A172 (cell line): ENCODE data around the gene WFDC6. TPM values are rescaled to one million over a fixed set of nuclear protein-coding genes. Genes with fewer than 3 reads are reported as not detected.

ENCODE experiments used
- DNase-seq: peaks from one replicate; pipeline ENCODE4 v3.0.0-alpha.2; 2015; ENCODE audit warnings: low spot score
- total RNA-seq: library from RNA; depleted of rRNA; stranded (reverse); fragments of >200 nt; shearing (Covaris generic); gene quantifications from 2 replicates; pipeline ENCODE4 v1.2.3, GENCODE V29; 2014

WFDC6 gene
- total RNA-seq, 1 experiment from 2014 or later, result not detected

DNA sequence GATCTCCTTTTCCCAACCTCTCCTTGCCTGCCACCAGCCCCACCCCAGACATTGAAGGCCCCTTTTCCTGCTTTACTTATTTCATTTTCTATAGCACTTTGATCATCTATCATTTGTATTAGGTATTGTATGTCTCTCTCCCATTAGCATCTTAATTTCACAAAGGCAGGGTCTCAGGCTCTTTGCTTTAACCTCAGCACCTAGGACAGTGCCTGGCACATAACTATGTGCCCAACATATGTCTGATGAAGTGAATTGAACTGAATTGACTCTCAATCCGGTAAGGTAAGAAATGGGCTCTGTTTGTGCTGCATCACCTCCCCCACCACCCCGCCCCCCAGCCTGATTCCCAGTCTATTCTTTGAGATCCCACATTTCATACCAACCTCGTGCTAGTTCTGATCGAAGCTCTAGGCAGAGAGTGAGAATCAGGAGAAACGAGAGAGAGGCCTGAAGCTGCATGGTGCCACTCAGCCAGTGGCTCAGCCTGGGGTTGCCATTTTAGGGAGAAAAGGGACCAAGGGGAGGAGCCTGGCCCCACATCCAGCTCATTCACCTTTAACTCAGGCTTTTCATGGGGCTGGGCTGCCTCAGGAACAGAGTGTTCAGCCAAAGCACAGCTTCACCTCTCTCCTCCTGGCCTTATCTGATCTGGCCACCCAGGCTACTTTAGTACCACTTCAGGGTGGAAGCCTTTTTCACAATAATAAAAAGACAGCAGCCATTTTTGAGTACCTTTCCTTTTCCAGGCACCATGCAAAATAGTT is 24.0 kb downstream of the WFDC6 start, which contains the start of gene SPINT3:
SPINT3 (minus strand) TSS at position 476 of the 767 bp plus-strand sequence; CDS start at position 462, 14 bp downstream.
- no peak for DNase-seq

DNA sequence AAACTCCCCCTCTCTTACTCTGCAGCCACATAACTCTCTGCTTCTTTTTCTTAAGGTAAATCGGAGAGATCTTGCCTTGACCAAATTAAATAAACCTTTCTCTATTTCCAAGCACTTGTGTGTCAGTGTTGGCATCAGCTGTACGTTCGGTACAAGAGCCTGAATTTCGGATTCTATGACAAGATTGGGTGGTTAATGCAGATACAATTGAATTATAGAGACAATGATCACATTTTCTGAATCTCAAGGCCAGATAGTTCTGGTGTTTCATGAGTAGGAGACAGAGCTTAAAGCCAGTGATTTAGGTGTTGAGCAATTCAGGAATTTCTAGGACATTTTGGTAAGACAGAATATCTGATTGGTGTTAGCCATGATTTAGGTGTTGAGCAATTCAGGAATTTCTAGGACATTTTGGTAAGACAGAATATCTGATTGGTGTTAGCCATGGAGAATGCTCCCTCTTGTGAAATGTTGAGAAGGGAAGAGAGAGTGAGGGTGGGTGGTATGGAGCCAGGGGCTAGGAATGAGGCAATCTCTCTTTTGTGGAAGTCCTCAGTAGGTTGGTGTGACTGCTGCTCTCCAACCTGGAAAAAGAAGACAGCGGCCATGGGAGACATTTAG is 28.9 kb downstream of the WFDC6 start:
- no peak for DNase-seq

DNA sequence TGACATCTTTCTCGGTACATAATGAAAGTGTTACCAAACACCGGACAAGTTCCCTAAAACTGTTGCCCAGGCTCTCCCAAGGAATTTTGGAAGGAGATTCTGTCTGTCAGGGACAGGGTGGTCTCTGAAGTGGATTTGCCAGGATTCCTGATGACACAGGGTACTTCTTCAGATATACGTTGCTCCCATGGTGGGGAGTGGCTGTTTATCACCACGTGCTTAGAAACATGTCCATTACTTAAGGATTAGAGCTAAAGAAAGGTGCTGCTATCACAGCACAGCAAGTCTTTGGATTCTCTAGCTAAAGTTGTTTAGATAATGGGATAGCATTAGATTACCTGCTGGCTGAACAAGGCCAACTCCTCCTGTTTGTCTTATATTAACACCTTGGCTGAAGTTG is 30.2 kb downstream of the WFDC6 start:
- no peak for DNase-seq

DNA sequence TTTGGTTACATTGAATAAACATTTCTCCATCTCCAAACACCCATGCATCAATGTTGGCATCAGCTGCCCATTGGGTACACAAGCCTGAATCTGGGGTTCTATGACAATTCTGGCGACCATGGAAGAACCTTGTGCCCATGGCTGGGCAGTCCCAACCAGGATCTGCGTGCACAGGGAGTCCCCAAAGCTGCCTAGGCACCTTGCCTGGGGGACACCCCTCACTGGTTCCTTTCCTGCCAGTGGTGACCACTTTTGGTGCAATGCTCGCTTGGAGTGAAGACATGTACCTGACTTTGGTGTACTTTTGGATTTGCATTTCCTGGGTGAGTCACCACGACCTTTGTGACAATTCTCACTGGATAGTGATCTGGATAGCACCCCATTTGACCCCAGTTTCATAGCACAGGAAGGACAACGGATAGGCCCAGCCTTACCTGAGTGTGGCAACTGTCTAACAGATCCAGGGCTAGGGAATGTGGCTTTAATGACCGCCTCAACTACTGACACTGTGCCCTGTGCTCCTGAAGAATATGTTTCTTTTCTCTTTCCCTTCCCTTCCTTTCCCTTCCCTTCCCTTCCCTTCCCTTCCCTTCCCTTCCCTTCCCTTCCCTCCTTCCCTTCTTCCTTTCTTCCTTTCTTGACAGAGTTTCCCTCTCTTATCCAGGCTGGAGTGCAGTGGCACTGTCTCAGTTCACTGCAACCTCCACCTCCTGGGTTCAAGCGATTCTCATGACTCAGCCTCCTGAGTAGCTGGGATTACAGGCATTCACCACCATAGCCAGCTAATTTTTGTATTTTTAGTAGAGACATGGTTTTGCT is 31.0 kb downstream of the WFDC6 start:
- no peak for DNase-seq

DNA sequence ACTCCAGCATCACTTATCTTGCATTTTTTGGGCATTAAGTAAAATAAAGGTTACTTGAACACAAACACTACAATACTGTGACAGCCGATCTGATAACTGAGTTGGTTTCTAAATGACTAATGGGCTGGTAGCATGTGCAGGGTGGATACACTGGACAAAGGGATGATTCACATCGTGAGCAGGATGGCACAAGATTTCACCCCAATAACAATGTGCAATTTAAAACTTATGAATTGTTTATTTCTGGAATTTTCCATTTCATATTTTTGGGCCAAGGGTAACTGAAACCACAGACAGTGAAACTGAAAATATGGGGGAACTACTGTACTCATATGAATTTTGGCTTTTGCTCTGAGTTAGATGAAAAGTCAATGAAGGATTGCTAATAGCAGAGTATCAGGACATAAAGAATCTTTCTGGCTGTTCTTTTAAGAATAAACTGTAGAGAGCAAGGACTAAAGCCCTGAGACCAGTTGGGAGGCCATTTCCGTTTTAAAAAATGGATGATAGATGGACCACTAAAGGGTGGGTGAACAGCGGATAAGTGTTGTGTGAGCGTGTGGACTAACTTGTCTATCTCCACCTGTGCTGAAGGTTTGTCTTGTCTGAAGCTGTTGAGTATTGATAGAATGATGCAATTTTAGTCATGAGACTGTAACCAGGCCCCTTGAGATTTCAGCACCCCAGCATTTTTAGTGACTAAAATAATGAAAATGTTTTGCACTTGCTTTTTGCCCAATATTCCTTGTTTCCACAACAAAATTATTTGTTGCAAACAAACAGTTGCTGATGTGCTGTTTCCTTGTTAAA is 32.1 kb downstream of the WFDC6 start:
- peak; percentile 67 for DNase-seq

DNA sequence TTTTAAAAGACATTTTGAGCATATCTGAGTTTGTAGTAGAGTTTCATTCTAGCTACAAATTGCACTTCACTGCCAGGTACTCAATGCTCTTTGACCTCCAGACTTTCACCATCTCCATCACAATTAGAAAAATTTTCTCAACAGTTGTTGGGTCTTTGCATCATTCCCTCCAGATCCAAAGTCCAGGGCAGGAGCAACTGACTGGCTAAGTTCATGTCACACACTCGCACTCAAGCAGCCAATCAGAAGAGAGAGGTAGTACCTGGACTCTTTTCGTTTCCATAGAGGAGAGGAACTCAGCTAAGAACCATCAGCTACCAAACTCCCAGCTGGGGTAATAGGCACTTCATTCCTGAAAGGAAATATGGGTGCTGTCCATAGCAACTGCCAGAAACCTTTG is 32.9 kb downstream of the WFDC6 start:
- no peak for DNase-seq

DNA sequence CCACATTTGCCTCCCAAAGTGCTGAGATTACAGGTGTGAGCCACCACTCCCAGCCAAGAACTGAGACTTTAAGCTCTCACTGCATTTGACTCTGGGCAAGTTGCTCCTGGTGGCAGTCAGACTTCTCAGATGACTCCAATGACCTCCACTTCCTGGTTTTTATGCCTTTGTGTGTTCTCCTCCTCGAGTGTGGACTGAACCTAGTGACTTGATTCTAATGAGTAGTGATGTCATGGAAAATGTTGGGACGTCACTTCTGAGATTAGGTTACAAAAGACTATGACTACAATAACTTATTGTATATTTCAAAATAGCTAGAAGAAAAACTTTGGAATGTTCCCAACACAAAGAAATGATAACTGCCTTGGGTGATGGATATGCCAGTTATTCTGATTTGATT is 35.9 kb downstream of the WFDC6 start:
- no peak for DNase-seq

DNA sequence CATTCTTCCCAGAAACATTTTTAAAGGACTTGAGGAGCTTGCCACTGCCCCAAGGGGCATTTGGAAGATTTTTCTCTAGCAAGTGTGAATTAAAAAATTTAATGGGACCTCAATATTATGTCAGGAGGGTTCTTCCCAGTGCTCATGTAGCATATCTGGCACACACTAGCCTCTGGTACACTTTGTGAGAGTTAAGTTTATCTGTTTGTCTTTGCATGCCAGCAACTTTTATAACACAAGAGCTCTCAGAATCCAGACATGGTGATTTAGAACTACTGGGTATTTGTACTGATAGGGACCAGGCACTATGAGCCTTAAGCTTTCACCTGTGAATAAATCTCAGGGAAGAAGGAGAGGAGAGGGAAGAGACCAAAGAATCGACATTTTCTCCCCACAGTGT is 36.7 kb downstream of the WFDC6 start:
- DNase-seq, result no peak

DNA sequence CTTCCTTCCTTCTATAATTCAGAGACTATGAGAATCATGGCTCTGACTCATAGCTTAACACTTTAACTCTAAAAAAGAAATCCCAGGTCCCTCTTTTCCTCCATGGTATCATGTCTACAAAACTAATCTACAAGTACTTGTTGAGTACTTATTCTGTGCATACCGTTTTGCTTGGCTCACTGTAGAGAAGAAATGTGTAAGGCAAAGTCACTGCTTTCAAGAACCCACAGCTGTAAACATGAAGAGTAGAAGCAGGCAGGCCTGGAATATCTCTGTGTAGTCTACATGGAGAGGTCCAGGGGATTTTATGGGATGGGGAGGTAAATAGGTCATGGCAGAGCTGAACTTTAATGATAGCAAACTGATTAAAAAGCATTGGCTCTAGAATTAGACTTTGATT is 37.7 kb downstream of the WFDC6 start:
- DNase-seq, result no peak

DNA sequence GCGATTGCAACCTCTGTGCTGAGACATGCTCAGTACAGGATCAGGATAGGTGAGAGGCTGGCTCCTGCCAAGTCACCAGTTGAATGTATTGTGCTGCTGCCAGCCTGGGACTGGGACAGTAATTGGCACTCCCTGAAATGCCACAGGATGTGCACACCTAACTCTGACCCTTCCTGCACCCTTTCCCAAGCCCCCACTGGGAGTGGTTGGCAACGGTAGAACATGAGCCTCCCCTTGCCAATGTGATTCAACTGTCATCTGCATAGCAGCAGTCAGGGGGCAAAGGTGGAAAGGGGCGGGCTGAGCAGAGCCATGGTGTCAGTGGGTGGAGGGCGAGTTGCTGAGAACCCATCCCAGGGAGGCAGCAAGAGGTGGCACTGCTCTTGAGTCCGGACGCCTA is 39.3 kb downstream of the WFDC6 start:
- no peak for DNase-seq

DNA sequence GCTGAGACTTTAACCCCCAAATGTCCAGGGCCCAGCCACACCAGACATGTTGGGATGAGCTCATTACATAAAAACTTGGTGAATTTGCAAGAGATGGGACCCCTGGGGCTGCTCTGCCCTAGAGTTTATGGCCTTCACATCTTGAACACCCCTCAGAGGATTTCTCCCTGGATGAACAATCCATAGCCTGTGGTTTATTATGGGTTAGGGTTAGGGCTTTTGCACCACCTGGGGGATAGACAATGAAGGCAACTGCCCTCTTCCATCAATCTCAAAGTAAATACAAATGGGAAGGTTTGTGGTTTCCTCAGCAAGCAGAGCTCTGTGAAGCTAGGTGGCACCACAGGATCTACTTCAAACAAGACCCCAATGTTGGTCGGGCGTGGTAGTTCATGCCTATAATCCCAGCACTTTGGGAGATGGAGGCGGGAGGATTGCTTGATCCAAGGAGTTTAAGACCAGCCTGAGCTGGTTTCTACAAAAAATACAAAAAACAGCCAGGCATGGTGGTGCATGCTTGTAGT is 41.2 kb downstream of the WFDC6 start:
- no peak for DNase-seq

DNA sequence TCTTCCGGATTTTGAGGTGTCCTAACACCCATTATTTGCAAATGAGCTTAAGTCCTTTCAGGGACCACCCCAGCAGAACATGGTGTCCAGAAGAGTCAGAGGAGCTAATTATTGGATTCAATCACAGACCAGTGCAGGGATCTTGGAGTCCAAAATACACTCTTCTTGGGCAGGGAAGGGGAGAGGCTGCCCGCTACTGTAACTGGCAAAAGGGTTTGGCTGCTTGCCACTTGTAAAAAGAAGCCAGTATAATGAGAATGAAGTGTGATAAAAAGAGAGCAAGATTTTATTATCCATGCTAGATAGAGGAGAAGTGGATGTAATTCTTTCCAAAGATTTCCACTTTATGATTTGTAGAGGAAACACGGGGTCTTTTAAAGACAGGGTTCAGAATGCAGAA is 43.1 kb downstream of the WFDC6 start:
- no peak for DNase-seq

DNA sequence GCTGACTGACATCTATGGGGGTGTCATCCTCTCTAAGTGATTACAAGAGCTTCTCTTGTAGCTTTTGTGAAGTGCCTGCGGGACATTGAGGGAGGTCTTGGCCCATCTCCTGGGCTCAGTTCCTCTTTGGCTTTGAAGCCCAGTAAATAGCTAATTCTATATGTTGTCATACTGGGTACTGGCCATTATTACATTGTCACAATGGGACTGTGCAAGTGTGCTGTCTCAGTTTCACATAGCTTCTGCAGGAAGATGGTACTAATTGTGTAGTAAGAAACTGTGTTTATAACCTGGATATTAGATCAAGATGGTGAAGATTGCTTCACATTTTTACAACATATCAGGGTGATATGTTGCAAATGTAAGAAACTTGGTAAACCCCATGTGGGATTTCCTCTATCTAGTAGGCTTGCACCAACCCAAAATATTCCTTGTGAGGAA is 43.8 kb downstream of the WFDC6 start:
- DNase-seq, result no peak

DNA sequence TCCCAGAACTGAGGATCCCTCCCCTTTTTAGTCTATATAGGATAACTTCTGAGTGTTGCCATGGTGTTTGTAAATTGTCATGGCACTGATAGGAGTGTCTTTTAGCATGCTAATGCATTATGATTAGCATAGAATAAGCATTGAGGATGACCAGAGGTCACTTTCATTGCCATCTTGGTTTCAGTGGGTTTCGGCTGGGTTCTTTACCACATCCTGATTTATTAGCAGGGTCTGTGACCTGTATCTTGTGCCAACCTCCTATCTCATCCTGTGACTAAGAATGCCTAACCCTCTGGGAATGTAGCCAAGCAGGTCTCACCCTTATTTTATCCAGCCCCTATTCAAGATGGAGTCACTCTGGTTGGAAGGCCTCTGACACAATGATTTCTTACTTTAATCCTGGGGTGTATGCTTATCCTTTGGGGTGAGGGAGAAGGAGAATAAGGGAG is 50.2 kb downstream of the WFDC6 start:
- DNase-seq, result peak; percentile 95

DNA sequence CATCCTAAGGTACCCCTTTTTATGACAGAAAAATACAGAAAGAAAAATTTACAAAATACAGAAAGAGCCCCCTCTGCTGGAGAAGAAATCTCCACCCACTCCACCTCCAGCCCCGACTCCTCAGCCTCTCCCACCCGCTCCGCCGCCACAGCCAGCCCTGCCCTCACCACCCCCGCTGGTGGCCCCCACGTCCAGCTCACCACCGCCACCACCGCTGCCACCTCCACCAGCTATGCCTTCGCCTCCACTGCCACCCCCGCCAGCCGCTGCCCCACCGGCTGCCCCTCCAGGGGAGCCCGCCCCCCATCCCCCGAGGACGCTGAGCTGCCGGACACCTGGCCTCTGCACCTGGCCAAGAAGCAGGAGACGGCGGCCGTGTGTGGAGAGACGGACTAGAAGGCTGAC is 52.0 kb downstream of the WFDC6 start:
- no peak for DNase-seq

DNA sequence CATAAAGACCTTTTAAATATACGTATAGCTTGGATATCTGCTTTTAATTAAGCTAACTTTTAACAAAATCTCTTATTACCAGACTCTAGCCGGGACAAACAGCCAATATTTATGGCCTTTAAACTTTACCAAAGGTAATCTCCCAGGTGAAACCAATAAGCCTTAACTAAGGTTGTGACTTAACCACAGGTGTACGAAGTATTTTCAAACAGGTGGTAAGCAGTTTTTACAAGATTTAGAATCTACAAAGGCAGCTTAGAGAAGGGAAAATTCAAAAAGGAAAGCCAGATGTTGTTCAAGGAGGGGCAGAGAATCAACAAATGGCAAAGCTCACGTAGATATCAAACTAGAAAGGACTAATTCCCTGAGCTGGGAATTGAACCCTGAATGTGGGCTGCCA is 53.9 kb downstream of the WFDC6 start:
- DNase-seq, result no peak

DNA sequence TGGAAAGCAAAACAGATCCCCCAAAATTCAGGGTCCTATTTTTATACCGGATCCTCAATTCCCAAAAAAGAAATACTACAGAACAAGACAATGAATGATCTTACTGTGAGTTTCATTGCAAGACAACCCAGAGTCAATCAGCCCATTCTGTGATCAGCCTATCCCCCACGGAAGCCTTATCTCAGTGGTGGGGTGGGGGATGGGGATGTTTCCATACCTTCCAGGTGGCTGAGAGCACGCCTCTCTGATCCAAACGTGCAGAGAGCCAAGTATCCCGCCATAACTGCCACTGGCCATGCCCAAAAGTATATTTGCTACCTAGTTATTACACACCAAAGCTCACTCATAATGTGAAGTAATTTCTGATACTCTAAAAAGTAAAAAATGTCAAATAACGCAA is 54.6 kb downstream of the WFDC6 start:
- DNase-seq, result no peak
